ENCODE measurements around the gene ADCY2.

ADCY2 gene

GRCh38 chr5:7745882-7746610 lies 350.1 kb downstream of the ADCY2 start:
- DNase-seq (ENCODE audit: low read depth) = peak; percentile 19

DNA sequence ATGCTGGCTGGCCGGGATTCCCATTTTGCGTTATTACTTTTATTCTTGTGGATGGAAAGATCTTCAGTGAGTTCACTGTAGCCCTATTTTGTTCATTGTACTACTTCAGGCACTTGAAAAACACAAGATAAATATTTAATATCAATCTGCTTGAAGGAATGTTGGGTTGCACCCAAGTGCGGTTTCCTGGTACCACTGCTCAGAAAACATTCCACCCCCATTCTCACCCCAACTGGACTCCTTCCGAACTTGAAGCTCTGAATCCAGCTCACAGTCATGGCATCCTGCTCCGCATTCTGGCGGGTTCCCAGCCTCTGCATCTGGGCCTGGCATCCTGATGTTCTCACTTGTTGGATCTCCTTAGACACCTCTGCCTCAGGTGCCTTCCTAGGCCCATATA lies 351.8 kb downstream of the ADCY2 start:
- DNase-seq (ENCODE audit: low read depth) = no peak

GRCh38 chr5:7749626-7750025 lies 353.7 kb downstream of the ADCY2 start:
- DNase-seq (ENCODE audit: low read depth) = no peak

DNA sequence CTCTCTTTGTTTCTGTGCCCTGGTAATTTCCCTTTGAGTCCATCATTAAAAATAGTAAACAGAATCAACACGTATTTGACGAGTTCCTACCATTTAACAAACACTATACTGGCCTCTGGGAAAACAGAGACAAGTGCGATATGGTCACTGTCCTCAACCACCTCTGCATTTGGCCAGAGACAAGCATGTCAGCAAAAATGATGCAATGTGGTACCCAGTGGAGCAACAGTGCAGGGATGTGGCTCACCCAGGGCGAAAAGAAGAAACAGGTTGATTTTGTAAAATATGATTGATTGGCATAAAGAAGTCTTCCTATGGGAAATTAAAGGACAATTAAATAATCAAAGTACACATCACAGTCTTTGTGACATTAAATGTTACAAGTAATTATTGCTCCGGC lies 355.9 kb downstream of the ADCY2 start:
- DNase-seq (ENCODE audit: low read depth) = no peak

- no peak for DNase-seq (ENCODE audit: low read depth)
Measured at GRCh38 chr5:7753181-7753580, 357.2 kb downstream of the ADCY2 start.

DNA sequence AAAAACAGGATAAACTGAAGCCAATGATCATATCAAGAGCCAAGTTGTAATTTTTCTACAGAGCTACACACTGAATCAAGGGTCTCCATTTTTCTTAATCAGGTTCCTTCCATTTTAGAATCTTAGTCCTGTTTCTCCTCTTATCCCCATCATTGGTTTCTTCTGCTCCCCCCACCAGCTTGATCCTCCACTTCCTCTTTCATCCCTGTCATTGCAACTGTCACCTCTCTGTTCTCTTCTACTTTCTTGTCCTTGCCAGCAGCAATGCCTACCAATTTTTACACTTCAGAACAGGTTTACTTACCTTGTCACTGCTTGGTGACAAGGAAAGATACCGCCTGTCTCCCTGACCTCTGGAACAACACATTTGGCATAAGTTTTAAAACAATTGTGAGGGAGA lies 357.7 kb downstream of the ADCY2 start:
- no peak for DNase-seq (ENCODE audit: low read depth)

DNA sequence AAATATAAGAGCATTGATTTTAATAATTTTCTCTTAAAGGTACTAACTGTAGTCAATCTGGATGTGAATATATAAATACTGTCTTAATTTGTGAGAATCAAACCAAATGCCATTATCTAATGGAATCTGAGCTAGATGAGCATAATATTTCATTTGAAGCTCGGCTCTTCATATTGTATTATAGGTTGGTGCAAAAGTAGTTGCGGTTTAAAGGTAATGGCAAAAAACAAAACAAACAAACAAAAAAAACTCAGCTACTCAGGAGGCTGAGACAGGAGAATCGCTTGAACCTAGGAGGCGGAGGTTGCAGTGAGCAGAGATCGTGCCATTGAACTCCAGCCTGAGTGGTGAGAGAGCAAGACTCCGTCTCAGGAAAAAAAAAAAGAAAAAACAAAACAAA lies 358.6 kb downstream of the ADCY2 start:
- no peak for DNase-seq (ENCODE audit: low read depth)

GRCh38 chr5:7754997-7755596 lies 359.2 kb downstream of the ADCY2 start:
- DNase-seq (ENCODE audit: low read depth) = no peak

DNA sequence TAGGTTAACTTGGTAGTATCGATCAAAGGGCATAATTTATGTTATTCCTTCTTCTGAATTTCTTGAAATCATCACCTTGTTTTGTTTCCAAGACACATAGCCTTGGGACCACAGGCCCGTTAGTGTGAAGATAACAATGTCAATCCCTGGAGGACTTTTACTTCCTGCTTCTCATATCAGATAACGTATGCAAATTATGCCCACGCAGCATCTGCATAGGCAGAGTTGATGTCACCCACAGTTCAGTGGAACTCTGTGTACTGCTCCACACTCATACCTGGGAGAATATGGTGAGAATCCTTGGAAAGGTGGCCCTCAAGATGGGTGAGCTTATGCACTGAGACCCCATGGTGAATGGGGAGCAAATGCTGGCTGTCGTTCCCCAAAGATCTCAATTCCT lies 360.0 kb downstream of the ADCY2 start:
- no peak for DNase-seq (ENCODE audit: low read depth)

- DNase-seq (ENCODE audit: low read depth) = no peak
Measured at GRCh38 chr5:7756453-7756852, 360.5 kb downstream of the ADCY2 start.

DNA sequence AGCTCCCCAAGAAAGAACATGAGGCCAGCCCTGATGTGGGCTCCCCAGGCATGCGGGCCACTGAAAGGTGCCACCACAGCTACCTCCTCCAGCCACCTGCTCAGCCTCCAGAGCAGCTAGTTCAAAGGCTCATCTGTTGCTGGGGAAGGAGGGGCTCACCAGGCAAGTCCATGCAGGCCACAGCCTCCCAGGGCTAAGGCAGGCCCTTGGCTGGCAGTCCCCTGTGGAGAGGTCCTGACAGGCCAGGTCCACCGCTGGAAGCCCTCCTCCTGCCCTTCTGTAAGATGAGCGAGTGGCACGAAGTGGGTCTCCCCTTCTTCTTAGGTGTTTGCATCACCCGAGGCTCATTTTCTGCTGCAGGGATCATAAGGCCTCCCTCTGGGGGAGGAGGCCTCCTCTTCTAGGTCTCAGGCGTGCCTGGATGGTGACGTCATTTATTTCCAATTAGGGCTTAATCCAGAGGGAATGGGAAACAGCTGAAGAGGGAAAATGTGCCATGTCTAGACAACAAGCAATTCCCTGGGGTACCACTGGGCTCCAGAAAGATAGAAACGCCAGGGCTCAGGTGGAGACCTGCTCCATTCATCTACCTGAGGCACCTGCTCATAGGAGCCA lies 363.4 kb downstream of the ADCY2 start:
- no peak for DNase-seq (ENCODE audit: low read depth)

DNA sequence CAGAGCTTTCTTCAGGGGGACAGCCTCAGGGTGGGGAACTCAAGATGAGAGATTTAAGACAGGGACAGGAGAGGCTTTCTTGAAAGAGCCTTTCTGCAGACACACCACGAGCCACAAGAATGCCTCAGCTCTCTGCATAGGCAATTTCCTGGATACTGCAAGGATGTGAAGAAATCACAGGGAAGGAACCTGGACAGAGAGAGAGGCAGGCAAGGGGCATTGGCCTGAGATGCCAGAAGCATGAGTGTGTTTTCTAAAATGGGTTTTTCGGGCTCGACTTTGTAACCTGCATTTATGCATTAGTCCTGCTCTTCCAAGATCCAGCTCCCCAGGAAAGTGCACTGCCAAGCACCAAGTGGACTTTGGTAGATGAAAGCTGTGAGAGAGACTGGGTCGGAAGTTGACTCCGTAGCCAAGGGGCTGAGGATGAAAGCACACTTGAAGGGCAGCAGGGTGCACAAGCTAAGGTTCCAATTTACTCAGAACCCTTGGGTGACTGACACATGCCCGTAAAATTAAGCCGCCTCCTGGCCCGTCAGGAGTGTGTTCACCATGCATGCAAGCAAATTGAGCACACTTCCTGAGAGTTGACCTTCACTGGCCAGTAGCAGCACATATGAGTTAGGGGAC lies 364.1 kb downstream of the ADCY2 start:
- no peak for DNase-seq (ENCODE audit: low read depth)

GRCh38 chr5:7762267-7762666 lies 366.3 kb downstream of the ADCY2 start:
- DNase-seq (ENCODE audit: low read depth) = no peak

DNA sequence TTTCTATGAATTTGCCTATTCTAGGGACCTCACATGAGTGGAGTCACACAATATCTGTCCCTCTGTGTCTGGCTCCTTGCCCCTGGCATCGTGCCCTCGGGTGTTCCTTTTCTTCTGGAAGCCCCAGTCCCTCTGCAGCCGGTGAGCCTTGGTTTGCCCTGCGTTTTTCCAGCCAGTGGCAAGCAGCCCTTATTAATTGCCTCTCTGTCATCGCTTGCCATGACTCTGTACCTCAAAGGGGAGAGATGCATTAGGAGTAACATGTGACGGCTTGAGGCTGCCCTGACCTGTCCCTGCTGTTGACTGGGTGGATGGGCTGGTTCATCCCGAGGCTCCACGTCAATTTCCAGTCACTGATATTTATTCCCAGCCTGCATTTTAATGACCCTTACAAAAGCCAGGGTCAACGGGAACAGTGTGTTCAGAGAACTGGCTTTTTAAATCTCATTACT lies 367.7 kb downstream of the ADCY2 start:
- no peak for DNase-seq (ENCODE audit: low read depth)

GRCh38 chr5:7764452-7764851 lies 368.5 kb downstream of the ADCY2 start:
- DNase-seq (ENCODE audit: low read depth) = no peak

- no peak for DNase-seq (ENCODE audit: low read depth)
Measured at GRCh38 chr5:7770436-7770835, 374.5 kb downstream of the ADCY2 start.

DNA sequence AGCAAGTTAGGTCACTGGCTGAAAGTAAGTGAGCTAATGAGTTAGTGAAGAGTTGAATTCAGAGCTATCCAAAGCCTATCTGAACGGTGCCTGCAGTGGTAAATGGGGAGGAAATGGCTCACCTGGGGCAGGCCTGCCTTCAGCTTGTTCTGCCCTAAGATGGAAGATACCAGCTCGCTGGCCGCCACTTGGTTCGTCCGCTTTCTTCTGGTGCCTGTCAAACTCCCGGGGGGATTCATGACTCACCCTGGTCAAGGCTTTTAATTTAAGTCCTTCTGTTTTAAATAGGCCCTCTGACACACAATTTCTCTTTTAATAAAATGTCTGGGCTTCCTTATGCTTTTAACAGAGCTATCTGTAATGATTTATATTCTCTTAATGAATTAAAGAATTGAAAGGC lies 376.2 kb downstream of the ADCY2 start:
- DNase-seq (ENCODE audit: low read depth) = no peak

DNA sequence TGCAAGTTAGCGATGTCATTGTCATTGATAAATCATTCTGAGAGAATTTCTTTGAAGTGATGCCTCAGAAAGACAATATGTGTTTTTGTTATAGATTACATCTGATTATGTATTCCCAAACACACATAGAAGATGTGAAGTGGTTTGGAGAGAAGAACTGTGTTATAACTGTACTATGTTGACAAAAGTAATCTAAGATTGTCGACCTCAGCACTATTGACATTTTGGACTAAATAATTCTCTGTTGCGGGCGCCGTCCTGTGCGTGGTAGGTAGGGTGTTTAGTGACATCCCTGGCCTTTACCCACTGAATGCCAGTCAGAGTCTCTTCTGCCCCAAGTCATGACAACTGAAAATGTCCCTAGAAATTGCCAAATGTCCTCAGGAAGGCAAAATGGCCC lies 377.2 kb downstream of the ADCY2 start:
- no peak for DNase-seq (ENCODE audit: low read depth)

- DNase-seq (ENCODE audit: low read depth) = no peak
Measured at GRCh38 chr5:7776442-7776841, 380.5 kb downstream of the ADCY2 start.

DNA sequence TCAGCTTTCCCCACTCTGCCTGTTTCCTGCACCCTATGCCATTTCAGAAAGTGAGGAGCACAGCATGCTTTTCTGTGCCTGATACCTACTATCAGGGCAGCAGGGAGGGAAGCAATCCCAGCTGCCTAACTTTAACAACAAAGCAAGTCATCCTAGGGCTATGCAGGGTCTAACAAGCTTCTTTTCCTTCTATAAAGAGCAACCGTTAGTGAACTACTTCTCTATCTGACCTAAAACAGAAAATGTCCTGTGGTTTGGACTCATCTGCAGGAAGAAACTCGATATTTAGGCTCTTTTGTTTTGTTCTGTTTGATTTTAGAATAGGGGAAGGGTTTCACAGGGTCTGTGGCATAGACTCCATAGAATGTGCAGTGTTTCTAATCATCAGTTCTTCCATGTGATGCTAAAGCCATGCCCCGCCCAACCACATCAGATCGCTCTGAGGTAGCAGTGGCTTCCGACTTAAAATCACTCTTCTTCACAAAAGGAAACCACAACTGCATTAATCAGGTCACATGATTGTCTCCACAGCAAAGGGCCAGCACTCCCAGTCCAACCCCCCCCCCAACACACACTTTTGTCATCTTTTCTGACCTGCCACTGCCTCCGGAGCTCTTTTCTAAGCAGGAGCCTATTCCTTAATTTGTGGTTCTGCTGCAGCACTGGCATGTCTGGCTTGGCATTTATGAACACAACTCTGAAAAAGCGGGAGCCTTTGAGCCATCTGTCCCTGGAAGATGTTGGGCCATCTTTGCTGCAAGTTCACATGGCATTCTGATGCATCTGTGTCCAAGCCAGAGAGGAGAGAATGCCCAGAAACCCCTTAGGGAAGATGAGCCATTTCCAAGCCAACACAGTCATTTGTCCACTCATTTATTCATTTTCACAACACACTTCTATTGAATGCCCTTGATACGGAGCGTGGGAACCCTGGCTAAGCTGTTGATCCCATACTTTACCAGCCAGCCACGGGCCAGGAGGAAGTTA lies 383.4 kb downstream of the ADCY2 start:
- DNase-seq (ENCODE audit: low read depth) = no peak

- DNase-seq (ENCODE audit: low read depth) = no peak
Measured at GRCh38 chr5:7781899-7782298, 386.0 kb downstream of the ADCY2 start.

All from HS-5 (cell line).